NB4 (cell line): ENCODE results near the gene COL23A1.

Experiments
- CTCF ChIP-seq: IDR thresholded peaks from one replicate; pipeline ENCODE4 v1.5.1; 2012; ENCODE audit warnings: low read depth, low read length
- MYC ChIP-seq: IDR thresholded peaks from 2 replicates; pipeline ENCODE4 v1.6.1; 2011; ENCODE audit warnings: low read depth, low read length
- POLR2A ChIP-seq: IDR thresholded peaks from 2 replicates; pipeline ENCODE4 v1.6.1; 2011; ENCODE audit warnings: mild to moderate bottlenecking; ENCODE audit not compliant: insufficient read length; ENCODE audit errors: extremely low read depth
- TF ChIP-seq, protein P1 (sequence below): IDR thresholded peaks from 2 replicates; pipeline ENCODE4 v1.6.1; 2011; ENCODE audit warnings: low read depth, low read length

DNA sequence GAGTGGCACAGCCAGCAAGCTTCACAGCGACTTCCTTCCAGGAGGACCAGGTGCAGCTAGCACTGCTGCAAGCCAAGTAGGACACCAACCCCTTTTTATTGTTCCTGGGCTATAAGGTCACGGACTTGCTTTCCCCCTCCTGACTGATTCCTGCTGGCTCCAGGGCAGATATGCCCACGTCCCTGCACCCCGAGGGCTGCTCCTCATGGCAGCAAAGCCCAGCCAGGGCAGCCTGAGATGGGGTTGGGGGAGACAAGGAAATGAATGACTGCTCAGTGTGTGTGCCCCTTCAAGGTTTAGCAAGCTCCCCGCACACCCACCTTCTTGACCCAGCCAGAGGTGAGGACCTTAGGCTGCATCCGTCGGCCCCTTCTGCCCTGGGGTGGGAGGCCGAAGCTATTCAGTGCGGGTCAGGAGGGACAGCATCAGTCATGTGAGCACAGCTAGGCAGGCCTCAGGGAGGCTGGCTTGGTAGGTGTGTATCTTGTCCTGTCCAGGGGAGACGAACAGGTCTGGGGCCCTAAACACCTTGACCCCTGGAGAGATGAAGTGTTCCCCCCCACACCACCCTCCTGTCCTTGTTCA lies 221.4 kb downstream of the COL23A1 start:
- TF ChIP-seq, protein P1, sequence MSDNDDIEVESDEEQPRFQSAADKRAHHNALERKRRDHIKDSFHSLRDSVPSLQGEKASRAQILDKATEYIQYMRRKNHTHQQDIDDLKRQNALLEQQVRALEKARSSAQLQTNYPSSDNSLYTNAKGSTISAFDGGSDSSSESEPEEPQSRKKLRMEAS: no peak
- TF ChIP-seq CTCF (no peak), POLR2A (no peak), MYC (no peak)
